ENCODE results near the gene ZMYND8. TPM values are rescaled to one million over a fixed set of nuclear protein-coding genes. Genes with fewer than 3 reads are reported as not detected.

Gene ZMYND8
- polyA plus RNA-seq, 4 donors, result 9.2 to 27.1 (median 16.3) TPM

DNA sequence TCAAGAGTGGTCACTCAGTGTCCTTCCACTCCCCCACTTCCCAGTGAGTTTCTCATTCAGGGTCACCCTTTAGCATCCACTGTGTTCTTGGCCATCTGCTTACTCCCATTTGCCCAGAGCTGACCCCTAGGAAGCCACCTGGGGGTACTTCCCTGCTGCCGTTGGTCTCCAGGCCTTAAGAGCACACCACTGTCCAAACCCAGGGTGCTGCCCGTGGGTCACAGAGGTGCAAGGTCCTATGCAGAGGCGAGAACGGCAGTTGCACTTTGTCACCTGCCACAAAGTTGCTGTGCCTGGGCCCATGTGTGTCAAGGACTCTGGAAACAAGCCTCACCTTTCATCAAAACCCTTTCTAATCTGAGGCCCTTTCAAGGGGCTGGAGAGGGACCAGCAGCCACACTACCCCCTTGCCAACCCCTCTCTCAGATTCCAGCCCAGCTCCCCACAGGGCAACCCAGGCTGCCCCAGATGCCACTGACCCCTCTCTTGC lies 191.1 kb downstream of the ZMYND8 start:
- Histone ChIP-seq H3K36me3 (ENCODE audit: control insufficient read depth in 3 of 3, insufficient read depth in 2 of 3, low read depth in 1 of 3, low read length in 3 of 3) (no peaks in the 10 kb centered on the region), H3K4me1 (ENCODE audit: control insufficient read depth in 3 of 3, insufficient read depth in 2 of 3, low read depth in 1 of 3, low read length in 2 of 3) (no peaks in the 10 kb centered on the region), H3K27ac (ENCODE audit: low read depth in 1 of 3, low read length in 2 of 3) (no peak overlapping the region), H3K27me3 (ENCODE audit: control insufficient read depth in 3 of 3, insufficient read depth in 3 of 3, low read length in 3 of 3) (no peaks in the 10 kb centered on the region), H3K4me3 (ENCODE audit: low read depth in 1 of 3, low read length in 3 of 3) (no peak overlapping the region), H3K9me3 (ENCODE audit: control insufficient read depth in 2 of 2, insufficient read depth in 1 of 2, low read depth in 1 of 2, low read length in 1 of 2) (no peaks in the 10 kb centered on the region)
- DNase-seq, result no peak
- no peak for FAIRE-seq
- WGBS, 3 donors, result 27 to 73% (median 47%) methylated on average over 4 of the region's 4 CpGs

DNA sequence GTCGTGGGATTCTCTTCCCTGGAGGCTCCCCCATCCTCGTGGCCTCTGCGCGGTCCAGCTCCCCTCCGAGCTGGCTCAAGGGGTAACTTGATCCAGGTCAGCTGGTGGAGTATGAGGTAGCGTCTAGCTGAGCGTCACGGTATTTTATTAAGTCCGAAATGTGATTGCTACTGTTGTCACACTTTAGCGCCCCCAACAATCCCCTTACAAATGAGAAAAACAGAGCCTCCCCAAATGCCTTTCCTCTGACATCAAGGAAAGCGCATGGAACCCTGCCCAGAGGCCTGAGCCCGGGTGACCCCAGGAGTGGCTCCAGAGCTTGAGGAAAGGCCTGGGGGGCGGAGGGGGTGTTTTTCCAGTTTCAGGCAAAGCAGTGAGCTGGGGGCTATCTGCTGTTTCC lies 192.4 kb downstream of the ZMYND8 start:
- whole genome bisulfite sequencing, 3 donors, result 88 to 89% (median 88%) methylated on average over 13 of the region's 13 CpGs
- H3K9me3 ChIP-seq (ENCODE audit: control insufficient read depth in 2 of 2, insufficient read depth in 1 of 2, low read depth in 1 of 2, low read length in 1 of 2), result no peaks in the 10 kb centered on the region
- H3K27me3 ChIP-seq (ENCODE audit: control insufficient read depth in 3 of 3, insufficient read depth in 3 of 3, low read length in 3 of 3), result no peaks in the 10 kb centered on the region
- DNase-seq, result no peak
- no peaks in the 10 kb centered on the region for H3K36me3 ChIP-seq (ENCODE audit: control insufficient read depth in 3 of 3, insufficient read depth in 2 of 3, low read depth in 1 of 3, low read length in 3 of 3)
- no peak overlapping the region for H3K27ac ChIP-seq (ENCODE audit: low read depth in 1 of 3, low read length in 2 of 3)
- FAIRE-seq, result no peak
- H3K4me1 ChIP-seq (ENCODE audit: control insufficient read depth in 3 of 3, insufficient read depth in 2 of 3, low read depth in 1 of 3, low read length in 2 of 3), result no peaks in the 10 kb centered on the region
- H3K4me3 ChIP-seq (ENCODE audit: low read depth in 1 of 3, low read length in 3 of 3), result no peak overlapping the region

DNA sequence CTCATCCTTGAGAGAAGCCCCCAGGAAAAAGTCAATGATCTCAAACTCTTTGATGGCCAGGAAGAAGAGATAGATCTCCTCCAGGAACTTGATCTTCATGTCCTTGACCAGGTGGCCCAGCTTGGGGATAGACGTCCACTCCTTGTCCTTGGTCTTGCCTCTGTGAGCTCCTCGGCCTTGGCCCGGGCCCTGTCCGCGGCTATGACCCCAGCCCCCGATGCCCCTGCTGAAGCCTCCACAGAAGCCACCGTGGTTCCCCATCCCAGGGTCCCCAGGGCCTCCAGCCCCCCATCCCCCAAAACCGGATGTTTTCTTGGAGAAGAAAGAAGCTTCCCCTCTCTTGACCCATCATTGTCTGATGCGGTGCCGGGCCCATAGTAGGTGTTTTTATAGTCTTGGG lies 195.1 kb downstream of the ZMYND8 start:
- Histone ChIP-seq H3K4me3 (ENCODE audit: low read depth in 1 of 3, low read length in 3 of 3) (no peak overlapping the region), H3K4me1 (ENCODE audit: control insufficient read depth in 3 of 3, insufficient read depth in 2 of 3, low read depth in 1 of 3, low read length in 2 of 3) (no peaks in the 10 kb centered on the region), H3K36me3 (ENCODE audit: control insufficient read depth in 3 of 3, insufficient read depth in 2 of 3, low read depth in 1 of 3, low read length in 3 of 3) (no peaks in the 10 kb centered on the region), H3K27ac (ENCODE audit: low read depth in 1 of 3, low read length in 2 of 3) (no peak overlapping the region), H3K9me3 (ENCODE audit: control insufficient read depth in 2 of 2, insufficient read depth in 1 of 2, low read depth in 1 of 2, low read length in 1 of 2) (no peaks in the 10 kb centered on the region), H3K27me3 (ENCODE audit: control insufficient read depth in 3 of 3, insufficient read depth in 3 of 3, low read length in 3 of 3) (no peaks in the 10 kb centered on the region)
- FAIRE-seq (no peak), DNase-seq (no peak)
- WGBS, 3 donors, result 84 to 91% (median 90%) methylated on average over 10 of the region's 10 CpGs

DNA sequence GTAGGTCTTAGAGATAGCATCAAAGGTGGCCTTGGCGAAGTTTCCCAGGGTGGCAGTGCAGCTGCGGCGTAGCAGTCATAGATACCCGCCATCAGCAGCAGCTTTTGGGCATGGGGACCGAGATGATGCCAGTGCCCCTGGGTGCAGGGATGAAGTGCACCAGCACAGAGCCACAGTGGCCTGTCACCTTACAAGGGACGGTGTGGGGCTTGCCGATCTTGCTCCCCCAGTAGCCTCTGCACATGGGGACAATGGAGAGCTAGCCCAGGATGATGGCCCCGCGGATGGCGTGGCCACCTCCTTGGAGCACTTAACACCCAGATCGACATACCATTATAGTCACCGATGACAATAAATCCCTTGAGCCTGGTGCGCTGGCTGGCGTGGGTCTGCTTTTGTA lies 195.5 kb downstream of the ZMYND8 start:
- no peak for DNase-seq
- Histone ChIP-seq H3K9me3 (ENCODE audit: control insufficient read depth in 2 of 2, insufficient read depth in 1 of 2, low read depth in 1 of 2, low read length in 1 of 2) (no peaks in the 10 kb centered on the region), H3K4me3 (ENCODE audit: low read depth in 1 of 3, low read length in 3 of 3) (no peak overlapping the region), H3K4me1 (ENCODE audit: control insufficient read depth in 3 of 3, insufficient read depth in 2 of 3, low read depth in 1 of 3, low read length in 2 of 3) (no peaks in the 10 kb centered on the region), H3K27me3 (ENCODE audit: control insufficient read depth in 3 of 3, insufficient read depth in 3 of 3, low read length in 3 of 3) (no peaks in the 10 kb centered on the region), H3K27ac (ENCODE audit: low read depth in 1 of 3, low read length in 2 of 3) (no peak overlapping the region), H3K36me3 (ENCODE audit: control insufficient read depth in 3 of 3, insufficient read depth in 2 of 3, low read depth in 1 of 3, low read length in 3 of 3) (no peaks in the 10 kb centered on the region)
- no peak for FAIRE-seq
- 81 to 86% (median 84%) methylated on average over 14 of the region's 14 CpGs for WGBS, 3 donors

DNA sequence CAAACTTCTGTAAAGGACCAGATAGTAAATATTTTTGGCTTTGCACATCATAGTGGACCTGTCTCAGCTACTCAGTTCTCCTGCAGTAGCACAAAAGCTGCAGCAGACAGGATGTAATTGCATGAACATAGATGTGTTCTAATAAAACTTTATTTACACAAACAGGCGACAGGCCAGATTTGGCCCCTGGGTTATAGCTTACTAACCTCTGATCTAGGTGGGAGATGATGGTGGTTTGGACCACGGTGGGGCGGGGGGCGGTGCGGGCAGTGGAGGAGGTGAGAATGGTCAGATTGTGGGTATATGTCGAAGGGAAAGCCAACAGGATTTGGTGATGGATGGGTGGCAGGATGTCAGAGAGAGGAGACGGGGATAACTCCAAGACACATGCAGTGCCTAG lies 196.3 kb downstream of the ZMYND8 start:
- no peak overlapping the region for H3K27ac ChIP-seq (ENCODE audit: low read depth in 1 of 3, low read length in 2 of 3)
- DNase-seq (no peak), FAIRE-seq (no peak)
- H3K4me1 ChIP-seq (ENCODE audit: control insufficient read depth in 3 of 3, insufficient read depth in 2 of 3, low read depth in 1 of 3, low read length in 2 of 3), result no peaks in the 10 kb centered on the region
- 90 to 93% (median 92%) methylated on average over 7 of the region's 7 CpGs for WGBS, 3 donors
- no peak overlapping the region for H3K4me3 ChIP-seq (ENCODE audit: low read depth in 1 of 3, low read length in 3 of 3)
- H3K27me3 ChIP-seq (ENCODE audit: control insufficient read depth in 3 of 3, insufficient read depth in 3 of 3, low read length in 3 of 3), result no peaks in the 10 kb centered on the region
- H3K9me3 ChIP-seq (ENCODE audit: control insufficient read depth in 2 of 2, insufficient read depth in 1 of 2, low read depth in 1 of 2, low read length in 1 of 2), result no peaks in the 10 kb centered on the region
- no peaks in the 10 kb centered on the region for H3K36me3 ChIP-seq (ENCODE audit: control insufficient read depth in 3 of 3, insufficient read depth in 2 of 3, low read depth in 1 of 3, low read length in 3 of 3)

Other genes starting within 250 kb of the ZMYND8 start
- gene NCOA3, start 145.2 kb upstream of the ZMYND8 start, polyA plus RNA-seq, result 10 to 100 TPM in 1 of 4 donors, 1 to 10 TPM in 3; 3.4 to 14.9 (median 5.1) TPM